H1 (cell line): Measurements from ENCODE around the gene NEURL1B. TPM values are rescaled to one million over a fixed set of nuclear protein-coding genes. Genes with fewer than 3 reads are reported as not detected.

Source experiments
- EGR1 ChIP-seq: IDR thresholded peaks from 2 replicates; pipeline ENCODE4 v1.6.1; 2011; ENCODE audit warnings: low read depth, low read length, borderline replicate concordance
- EP300 ChIP-seq, 2 experiments: IDR thresholded peaks; 1 replicate in 1 of 2; 2 replicates in 1 of 2; pipeline ENCODE4 v1.6.1; 2011 to 2012; ENCODE audit warnings: low read depth in 2 of 2, low read length in 2 of 2, mild to moderate bottlenecking in 2 of 2, borderline replicate concordance in 1 of 2, inconsistent platforms in 1 of 2, moderate library complexity in 1 of 2
- RXRA ChIP-seq: IDR thresholded peaks from 2 replicates; pipeline ENCODE4 v1.6.1; 2011; ENCODE audit warnings: low read depth, mild to moderate bottlenecking, low read length, moderate library complexity; ENCODE audit not compliant: insufficient read depth
- polyA plus RNA-seq, 7 experiments: library from polyadenylated mRNA; depleted of rRNA in 3 of 7; stranded (reverse) in 5 of 7; unstranded in 2 of 7; fragments of >200 nt in 5 of 7; fragments of 200-250 nt in 2 of 7; gene quantifications; 1 replicate in 5 of 7; 2 replicates in 1 of 7; 4 replicates in 1 of 7; pipeline versions ENCODE4 v1.2.1 to v1.2.3, GENCODE V29; 2011 to 2013; ENCODE audit warnings: missing spikeins in 2 of 7, mixed read lengths in 2 of 7
- total RNA-seq: library from RNA; stranded (reverse); fragmentation: NEBNext Ultra II Directional; extraction: Animal tissue kit (Norgen Biotek cat#: 25700); gene quantifications from 2 replicates; pipeline ENCODE4 v1.2.1, GENCODE V29; 2021

NEURL1B gene
- total and polyA plus RNA-seq, 2 of the 8 experiments (the other 6 are each of a cell fraction or from before 2014, with no cell fraction given), result 3.3 to 6.1 TPM

DNA sequence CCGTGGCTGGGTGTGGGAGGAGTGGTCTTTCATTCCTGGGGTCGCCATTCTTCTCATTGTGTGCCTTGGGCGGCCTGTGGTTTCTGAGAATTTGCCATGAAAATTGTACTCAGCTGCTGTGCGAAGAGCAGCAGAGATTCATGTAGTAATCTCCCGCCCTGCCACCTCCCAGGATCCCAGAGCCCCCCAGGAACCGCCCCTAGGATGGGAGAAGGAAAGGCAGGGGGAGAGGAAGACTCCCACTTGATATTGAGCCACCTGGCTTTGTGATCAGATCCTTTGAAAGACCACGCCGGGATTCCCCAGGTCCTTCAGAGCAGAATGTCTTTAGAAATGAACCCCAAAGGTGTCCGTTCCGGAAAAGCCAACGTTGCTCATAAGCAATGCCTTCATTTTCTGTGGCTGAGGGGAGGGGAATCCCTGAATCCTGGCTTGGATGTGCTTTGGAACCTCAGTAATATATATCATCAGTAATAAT is 27.6 kb downstream of the NEURL1B start (continued):
- no peak for TF ChIP-seq RXRA
- TF ChIP-seq EGR1, result no peak
- no peak for TF ChIP-seq EP300 (IDR thresholded peaks at IDR 0.05; ENCODE audit: borderline replicate concordance in 1 of 2, low read depth in 2 of 2, low read length in 2 of 2)
- TF ChIP-seq, all 59 proteins: peak for 0
